GM10266 (cell line): Measurements from ENCODE around the gene LARGE1.

Source experiments
- DNase-seq: peaks from one replicate; pipeline ENCODE4 v3.0.0; 2012; ENCODE audit errors: extremely low spot score
- CTCF ChIP-seq: IDR thresholded peaks from 2 replicates; pipeline ENCODE4 v1.5.1; 2012; ENCODE audit warnings: mild to moderate bottlenecking, low read depth; ENCODE audit not compliant: control insufficient read depth, insufficient read depth; ENCODE audit errors: missing control alignments

LARGE1 gene

GRCh38 chr22:33684087-33684486 is 236.2 kb downstream of the LARGE1 start:
- TF ChIP-seq CTCF = no peak

GRCh38 chr22:33682927-33683326 is 237.3 kb downstream of the LARGE1 start:
- DNase-seq = no peak
- TF ChIP-seq CTCF = no peak

More at GRCh38 chr22:33684087-33684486, 236.2 kb downstream of the LARGE1 start:
- no peak for DNase-seq

- TF ChIP-seq CTCF = no peak
- no peak for DNase-seq
Observed at GRCh38 chr22:33680632-33681031, 239.6 kb downstream of the LARGE1 start.

- no peak for TF ChIP-seq CTCF
- no peak for DNase-seq
Observed at GRCh38 chr22:33678523-33678922, 241.8 kb downstream of the LARGE1 start.

GRCh38 chr22:33677536-33677935 is 242.7 kb downstream of the LARGE1 start:
- no peak for TF ChIP-seq CTCF
- DNase-seq = no peak

GRCh38 chr22:33674357-33674756 is 245.9 kb downstream of the LARGE1 start:
- no peak for TF ChIP-seq CTCF

GRCh38 chr22:33669746-33670145 is 250.5 kb downstream of the LARGE1 start:
- TF ChIP-seq CTCF = no peak
- no peak for DNase-seq

More at GRCh38 chr22:33674357-33674756, 245.9 kb downstream of the LARGE1 start:
- no peak for DNase-seq
